Neutrophil (primary cell): ENCODE results near the gene YIF1B.

Source experiments
- H3K27ac ChIP-seq: fragments of 200-600 bp; sonication (generic); 2 replicates; pipeline ENCODE4 v1.5.1; 2016; ENCODE audit warnings: mild to moderate bottlenecking, moderate library complexity
- H3K27me3 ChIP-seq: fragments of 200-600 bp; sonication (generic); 2 replicates; pipeline ENCODE4 v1.6.0; 2016; ENCODE audit warnings: mild to moderate bottlenecking
- H3K36me3 ChIP-seq: fragments of 200-600 bp; sonication (generic); 2 replicates; pipeline ENCODE4 v1.5.1; 2017
- H3K4me1 ChIP-seq, 2 experiments: fragments of 200-600 bp in 1 of 2; sonication (generic) in 1 of 2; 1 replicate in 1 of 2; 2 replicates in 1 of 2; pipeline versions ENCODE4 v1.5.1 to v1.6.1; 2013 to 2016; ENCODE audit warnings: low read depth in 1 of 2, low read length in 1 of 2, mild to moderate bottlenecking in 1 of 2, moderate library complexity in 1 of 2; ENCODE audit not compliant: control insufficient read depth in 1 of 2, insufficient read depth in 1 of 2
- H3K4me3 ChIP-seq, 2 experiments: fragments of 200-600 bp in 1 of 2; sonication (generic) in 1 of 2; 1 replicate in 1 of 2; 2 replicates in 1 of 2; pipeline ENCODE4 v1.5.1; 2013 to 2016; ENCODE audit warnings: low read depth in 1 of 2, low read length in 1 of 2, mild to moderate bottlenecking in 1 of 2, moderate library complexity in 1 of 2
- H3K9me3 ChIP-seq: fragments of 200-600 bp; sonication (generic); 2 replicates; pipeline ENCODE4 v1.5.1; 2016
- TF ChIP-seq, protein P1 (sequence below): fragments of 200-600 bp; sonication (generic); IDR thresholded peaks from 2 replicates; pipeline ENCODE4 v1.5.1; 2016; ENCODE audit warnings: antibody characterized with exemption

The YIF1B gene

DNA sequence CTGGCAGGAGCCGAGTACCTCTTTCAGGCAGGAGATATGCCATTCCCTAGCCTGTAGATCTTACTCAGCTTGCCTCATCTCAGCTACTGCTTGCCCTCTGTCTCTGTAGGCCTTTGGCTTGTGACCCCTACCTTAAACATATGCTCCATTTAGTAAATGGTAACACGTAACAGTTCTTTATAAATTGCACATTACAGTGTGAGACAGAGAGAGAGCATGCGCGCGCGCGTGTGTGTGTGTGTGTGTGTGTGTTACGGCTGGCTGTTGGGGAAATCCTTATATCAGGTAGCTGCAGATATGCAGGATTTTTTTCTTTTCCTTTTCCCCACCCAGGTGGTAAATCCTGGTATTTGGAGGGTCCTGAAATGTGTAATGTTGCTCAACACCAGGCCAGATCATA is 47.2 kb downstream of the YIF1B start:
- Histone ChIP-seq H3K27me3 (no peaks in the 10 kb centered on the region), H3K36me3 (no peaks in the 10 kb centered on the region), H3K4me3 (no peak overlapping the region), H3K9me3 (no peaks in the 10 kb centered on the region), H3K27ac (no peak overlapping the region), H3K4me1 (peaks cover 34 to 48% of the 10 kb centered on the region in 2 experiments)
- TF ChIP-seq, protein P1, sequence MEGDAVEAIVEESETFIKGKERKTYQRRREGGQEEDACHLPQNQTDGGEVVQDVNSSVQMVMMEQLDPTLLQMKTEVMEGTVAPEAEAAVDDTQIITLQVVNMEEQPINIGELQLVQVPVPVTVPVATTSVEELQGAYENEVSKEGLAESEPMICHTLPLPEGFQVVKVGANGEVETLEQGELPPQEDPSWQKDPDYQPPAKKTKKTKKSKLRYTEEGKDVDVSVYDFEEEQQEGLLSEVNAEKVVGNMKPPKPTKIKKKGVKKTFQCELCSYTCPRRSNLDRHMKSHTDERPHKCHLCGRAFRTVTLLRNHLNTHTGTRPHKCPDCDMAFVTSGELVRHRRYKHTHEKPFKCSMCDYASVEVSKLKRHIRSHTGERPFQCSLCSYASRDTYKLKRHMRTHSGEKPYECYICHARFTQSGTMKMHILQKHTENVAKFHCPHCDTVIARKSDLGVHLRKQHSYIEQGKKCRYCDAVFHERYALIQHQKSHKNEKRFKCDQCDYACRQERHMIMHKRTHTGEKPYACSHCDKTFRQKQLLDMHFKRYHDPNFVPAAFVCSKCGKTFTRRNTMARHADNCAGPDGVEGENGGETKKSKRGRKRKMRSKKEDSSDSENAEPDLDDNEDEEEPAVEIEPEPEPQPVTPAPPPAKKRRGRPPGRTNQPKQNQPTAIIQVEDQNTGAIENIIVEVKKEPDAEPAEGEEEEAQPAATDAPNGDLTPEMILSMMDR = no peak

DNA sequence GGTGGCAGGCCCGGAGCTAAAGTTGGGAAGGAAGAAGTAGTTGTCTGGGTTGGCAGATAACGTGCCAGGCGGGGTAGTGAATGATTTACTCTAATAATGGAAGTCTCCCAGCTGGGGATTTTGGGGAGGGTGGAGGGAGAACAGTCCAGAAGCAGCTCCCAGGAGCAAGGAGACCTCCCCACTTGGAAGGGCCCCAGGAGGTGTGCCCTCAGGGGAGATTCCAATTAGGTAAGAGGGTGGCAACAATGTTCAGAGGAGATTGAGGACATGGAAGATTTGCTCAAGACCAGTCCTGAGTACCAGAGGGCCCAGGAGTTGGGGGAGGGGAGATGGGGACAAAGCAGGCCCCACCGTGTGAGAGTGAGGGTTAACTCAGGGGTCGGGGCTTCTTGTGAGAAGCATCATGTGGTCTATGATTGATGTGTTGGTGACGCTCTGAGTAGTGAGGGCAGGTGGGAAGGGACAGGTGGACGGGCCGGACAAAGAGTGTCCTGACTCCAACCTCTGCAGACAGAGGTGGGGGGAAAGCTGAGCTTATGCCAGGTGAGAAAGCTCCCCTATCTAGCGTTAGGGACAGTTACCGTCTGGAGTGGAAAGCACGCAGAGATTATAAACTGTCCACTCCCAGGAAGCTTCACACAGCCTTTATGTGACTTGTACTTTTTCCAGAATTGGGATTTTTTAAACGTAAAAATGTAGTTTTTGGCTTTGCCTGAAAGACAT is 47.8 kb downstream of the YIF1B start:
- Histone ChIP-seq H3K4me1 (peaks cover 41 to 54% of the 10 kb centered on the region in 2 experiments), H3K36me3 (no peaks in the 10 kb centered on the region), H3K27ac (no peak overlapping the region), H3K27me3 (no peaks in the 10 kb centered on the region), H3K9me3 (no peaks in the 10 kb centered on the region), H3K4me3 (no peak overlapping the region)
- TF ChIP-seq, protein P1 = no peak

DNA sequence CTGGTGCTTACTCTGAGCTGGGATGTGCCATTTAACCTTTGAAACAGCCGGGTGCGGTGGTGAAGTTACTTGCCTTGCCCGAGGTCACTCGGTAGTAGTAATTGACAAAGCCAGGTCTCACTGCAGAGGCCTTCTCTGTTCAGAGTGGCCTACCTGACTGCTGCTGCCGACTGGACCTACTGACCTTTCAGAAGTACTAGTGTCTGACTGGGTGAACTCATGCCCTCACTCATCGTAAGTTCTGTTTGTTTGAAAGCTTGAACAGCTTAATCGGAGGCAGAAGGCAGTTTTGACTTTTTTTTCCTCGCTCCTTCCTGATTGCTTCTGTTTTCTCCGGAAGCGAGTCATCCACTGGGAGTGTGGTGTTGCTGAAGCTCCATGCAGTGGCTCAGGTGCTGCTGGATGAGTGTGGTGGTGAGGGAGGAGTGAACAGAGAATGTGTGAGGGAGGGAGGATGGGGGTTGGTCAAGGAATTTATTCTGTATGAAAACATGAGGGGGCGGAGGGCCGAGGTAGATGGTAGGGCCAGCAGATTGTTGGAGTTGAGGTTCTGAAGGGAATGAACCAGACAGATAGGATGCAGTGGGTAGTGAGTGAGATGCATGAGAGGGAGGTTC is 48.7 kb downstream of the YIF1B start:
- Histone ChIP-seq H3K4me3 (no peak overlapping the region), H3K9me3 (no peaks in the 10 kb centered on the region), H3K27me3 (no peaks in the 10 kb centered on the region), H3K36me3 (no peaks in the 10 kb centered on the region), H3K4me1 (peaks cover 41 to 54% of the 10 kb centered on the region in 2 experiments), H3K27ac (no peak overlapping the region)
- TF ChIP-seq, protein P1 = no peak

DNA sequence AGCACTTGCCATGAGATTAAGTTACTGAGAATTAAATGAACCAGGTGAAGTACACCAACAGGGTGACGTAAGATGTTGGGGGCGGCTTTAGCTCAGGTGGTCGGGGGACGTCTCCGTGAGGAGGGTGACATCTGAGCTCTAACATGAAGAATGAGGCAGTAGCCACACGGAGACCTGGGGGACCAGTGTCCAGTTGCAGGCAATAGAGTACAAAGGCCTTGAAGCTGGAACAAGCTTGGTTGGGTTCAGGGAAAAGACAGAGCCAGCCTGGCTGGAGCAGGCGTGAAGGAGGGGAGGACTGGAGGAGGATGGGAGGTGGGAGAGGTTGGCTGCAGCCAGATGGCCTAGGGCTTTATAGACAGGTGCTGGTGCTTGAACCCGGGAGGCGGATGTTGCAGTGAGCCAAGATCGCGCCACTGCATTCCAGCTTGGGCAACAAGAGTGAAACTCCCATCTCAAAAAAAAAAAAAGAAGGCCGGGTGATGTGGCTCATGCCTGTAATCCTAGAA is 49.8 kb downstream of the YIF1B start:
- peak overlapping the region; percentile 87 for H3K27ac ChIP-seq
- TF ChIP-seq, protein P1 = no peak
- no peaks in the 10 kb centered on the region for H3K9me3 ChIP-seq
- no peaks in the 10 kb centered on the region for H3K36me3 ChIP-seq
- H3K27me3 ChIP-seq = no peaks in the 10 kb centered on the region
- H3K4me1 ChIP-seq = peaks cover 41 to 54% of the 10 kb centered on the region in 2 experiments
- peak overlapping the region; percentile 73 to 89 for H3K4me3 ChIP-seq

DNA sequence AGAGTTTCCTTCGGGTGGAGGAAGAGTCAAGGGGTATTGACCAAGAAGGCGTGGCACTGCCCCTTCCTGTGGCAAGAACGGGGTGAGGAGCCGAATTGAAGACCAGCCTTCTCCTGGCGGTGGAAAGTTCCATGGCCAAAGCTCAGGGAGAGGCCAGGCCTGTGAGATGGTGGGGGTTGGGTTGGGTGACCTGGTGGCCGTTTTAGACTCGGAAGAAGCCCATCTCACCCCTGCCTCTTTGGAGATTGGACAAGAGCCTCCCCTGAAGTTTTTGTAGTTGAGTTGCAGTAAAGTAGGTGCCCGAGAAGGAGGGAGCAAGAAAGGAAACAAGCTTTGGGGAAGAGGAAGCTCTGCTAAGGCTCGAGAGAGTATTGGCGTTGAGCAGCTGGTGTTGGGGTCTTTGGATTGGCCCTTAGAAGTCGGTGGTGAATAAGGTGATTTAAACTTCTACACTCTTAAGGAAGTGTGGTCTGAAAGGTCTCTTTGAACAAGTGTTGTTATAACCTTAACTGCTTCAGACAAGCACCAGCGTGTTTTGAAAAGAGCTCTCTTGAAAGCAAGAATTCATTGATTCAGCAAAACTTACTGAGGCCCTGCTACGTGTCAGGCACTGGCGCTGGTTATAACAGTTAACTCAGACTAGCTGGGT is 50.4 kb downstream of the YIF1B start:
- H3K27me3 ChIP-seq = peaks cover 6% of the 10 kb centered on the region
- H3K4me1 ChIP-seq = peaks cover 41 to 54% of the 10 kb centered on the region in 2 experiments
- TF ChIP-seq, protein P1 = no peak
- H3K27ac ChIP-seq = peak overlapping the region; percentile 87
- H3K36me3 ChIP-seq = no peaks in the 10 kb centered on the region
- H3K9me3 ChIP-seq = no peaks in the 10 kb centered on the region
- peak overlapping the region; percentile 73 to 89 for H3K4me3 ChIP-seq
